K562 (cell line): ENCODE measurements around the gene ASZ1. TPM values are rescaled to one million over a fixed set of nuclear protein-coding genes. Genes with fewer than 3 reads are reported as not detected.

ENCODE experiments used
- ATAC-seq: fragments of 200-7000 bp; cut with Tn5 transposase; 3 replicates; pipeline ENCODE4 v1.9.1; 2020; ENCODE audit warnings: moderate library complexity
- BruUV-seq: library from RNA; stranded (reverse); fragments of 400-500 nt; replicated peaks from 2 replicates; lab custom pipeline; 2021; lab: Mats Ljungman, UMichigan
- CTCF ChIA-PET: fragments of 300-600 bp; formaldehyde crosslinking; extraction: SDS; loops from one replicate; lab custom pipeline; 2021; ENCODE audit warnings: low intra/inter-chr PET ratio; lab: Yijun Ruan, JAX
- POLR2A ChIA-PET: fragments of 300-600, 350-650 bp; sonication (Branson Sonifier 250); formaldehyde crosslinking; extraction: SDS; loops from one replicate; lab custom pipeline; 2021; ENCODE audit warnings: antibody characterized with exemption, inconsistent platforms; lab: Yijun Ruan, JAX
- DNase-seq, 4 experiments: peaks; one replicate each; pipeline versions ENCODE4 v3.0.0 to v3.0.0-alpha.2; 2011 to 2018; ENCODE audit warnings: low spot score in 3 of 4, mixed read lengths in 3 of 4; ENCODE audit errors: extremely low read depth in 1 of 4
- FAIRE-seq: peaks from 2 replicates; lab custom pipeline; 2011; peaks lifted over from hg19 to GRCh38; lab: Jason Lieb, UNC
- H2AFZ ChIP-seq: 2 replicates; pipeline ENCODE4 v1.6.0; 2011; ENCODE audit warnings: low read depth, low read length, control low read depth, inconsistent platforms
- H3K27ac ChIP-seq: fragments of 200-600 bp; 3 replicates; pipeline ENCODE4 v1.8.0; 2011; ENCODE audit warnings: low read depth, mild to moderate bottlenecking, control low read depth, inconsistent platforms, low read length, moderate library complexity, mixed read lengths; ENCODE audit errors: extremely low read depth
- H3K27me3 ChIP-seq, 2 experiments: fragments of 300-600 bp in 1 of 2; 2 replicates in 1 of 2; 3 replicates in 1 of 2; pipeline versions ENCODE4 v1.6.0 to v1.8.0; 2011; ENCODE audit warnings: inconsistent platforms in 2 of 2, low read length in 2 of 2, mild to moderate bottlenecking in 1 of 2, mixed read lengths in 1 of 2, moderate library complexity in 1 of 2; ENCODE audit not compliant: control insufficient read depth in 2 of 2, insufficient read depth in 2 of 2
- H3K36me3 ChIP-seq: fragments of 300-600 bp; 3 replicates; pipeline ENCODE4 v1.8.0; 2011; ENCODE audit warnings: mild to moderate bottlenecking, low read length, inconsistent platforms; ENCODE audit not compliant: control insufficient read depth, insufficient read depth
- H3K4me1 ChIP-seq, 2 experiments: fragments of 200-600 bp in 1 of 2; replicated peaks in 1 of 2; 2 replicates in 1 of 2; 3 replicates in 1 of 2; pipeline versions ENCODE4 v1.5.1 to v1.8.0; 2011; ENCODE audit warnings: inconsistent platforms in 2 of 2, low read length in 2 of 2, mild to moderate bottlenecking in 1 of 2, mixed read lengths in 1 of 2, moderate library complexity in 1 of 2; ENCODE audit not compliant: control insufficient read depth in 2 of 2, insufficient read depth in 2 of 2
- H3K4me2 ChIP-seq: 2 replicates; pipeline ENCODE4 v1.6.1; 2011; ENCODE audit warnings: low read length, control low read depth, inconsistent platforms, mixed read lengths; ENCODE audit not compliant: insufficient read depth
- H3K4me3 ChIP-seq: fragments of 200-600 bp; sonication (generic), shearing (Covaris generic); 2 replicates; pipeline ENCODE4 v1.5.1; 2016; ENCODE audit warnings: control low read depth, inconsistent platforms
- H3K79me2 ChIP-seq: fragments of 200-600 bp; 3 replicates; pipeline ENCODE4 v1.8.0; 2011; ENCODE audit warnings: low read length, inconsistent platforms; ENCODE audit not compliant: control insufficient read depth, insufficient read depth
- H3K9ac ChIP-seq, 2 experiments: 2 replicates each; pipeline versions ENCODE4 v1.6.0 to v1.6.1; 2011; ENCODE audit warnings: low read depth in 2 of 2, low read length in 2 of 2, control low read depth in 1 of 2, inconsistent platforms in 1 of 2, mild to moderate bottlenecking in 1 of 2, mixed read lengths in 1 of 2; ENCODE audit not compliant: insufficient read depth in 1 of 2
- H3K9me1 ChIP-seq: one replicate; pipeline ENCODE4 v1.6.0; 2011; ENCODE audit warnings: inconsistent platforms, mild to moderate bottlenecking, low read length, moderate library complexity; ENCODE audit not compliant: control insufficient read depth, insufficient read depth
- H3K9me3 ChIP-seq: replicated peaks from 2 replicates; pipeline ENCODE4 v1.5.1; 2011; ENCODE audit warnings: low read depth, low read length, inconsistent platforms; ENCODE audit not compliant: control insufficient read depth, insufficient read depth
- H4K20me1 ChIP-seq: replicated peaks from 2 replicates; pipeline ENCODE4 v1.6.1; 2011; ENCODE audit warnings: low read length, inconsistent platforms, mixed read lengths; ENCODE audit not compliant: control insufficient read depth, insufficient read depth
- ARHGAP35 ChIP-seq: fragments of 450-650 bp; IDR thresholded peaks from 2 replicates; pipeline ENCODE4 v1.6.1; 2018; ENCODE audit not compliant: partially characterized antibody
- ARID2 ChIP-seq: fragments of 450-650 bp; IDR thresholded peaks from 2 replicates; pipeline ENCODE4 v1.6.1; 2017; ENCODE audit warnings: antibody characterized with exemption, mild to moderate bottlenecking
- ARID3A ChIP-seq: IDR thresholded peaks from 2 replicates; pipeline ENCODE4 v1.6.1; 2012; ENCODE audit warnings: low read depth, low read length, improper control_type of control experiment, borderline replicate concordance
- CCAR2 ChIP-seq: fragments of 200-400 bp; formaldehyde crosslinking; IDR thresholded peaks from 2 replicates; pipeline ENCODE4 v1.6.1; 2017; ENCODE audit warnings: mild to moderate bottlenecking, low read depth, low read length
- IFI16 ChIP-seq: fragments of 250-450 bp; sonication (Bioruptor Pico); IDR thresholded peaks from 2 replicates; pipeline ENCODE4 v2.1.2; 2022; ENCODE audit warnings: mild to moderate bottlenecking, inconsistent platforms
- NEUROD1 ChIP-seq: fragments of 150-350 bp; IDR thresholded peaks from 2 replicates; pipeline ENCODE4 v1.6.1; 2014; ENCODE audit warnings: borderline replicate concordance, low read length, low read depth; ENCODE audit not compliant: partially characterized antibody
- RHOXF2B ChIP-seq: fragments of 250-450 bp; sonication (Bioruptor Pico); conservative IDR thresholded peaks from 2 replicates; pipeline ENCODE4 v1.5.1; 2021
- STAT5A ChIP-seq: IDR thresholded peaks from 2 replicates; pipeline ENCODE4 v1.6.1; 2012; ENCODE audit warnings: low read length, inconsistent platforms, borderline replicate concordance
- ZBTB11 ChIP-seq, 3 experiments: fragments of 200-800 bp in 1 of 3; fragments of 250-450 bp in 1 of 3; fragments of 450-650 bp in 1 of 3; sonication (Bioruptor Pico) in 1 of 3; sonication (Bioruptor generic) in 1 of 3; formaldehyde crosslinking in 1 of 3; IDR thresholded peaks; 2 replicates each; pipeline versions ENCODE4 v1.6.1 to v1.8.0; 2016 to 2022; ENCODE audit warnings: mild to moderate bottlenecking in 2 of 3, missing genetic modification characterization in 2 of 3, missing compliant biosample characterization in 1 of 3, moderate library complexity in 1 of 3
- ZNF518B ChIP-seq: fragments of 250-450 bp; sonication (Bioruptor Pico); IDR thresholded peaks from 2 replicates; pipeline ENCODE4 v1.5.0; 2021; ENCODE audit warnings: mild to moderate bottlenecking, moderate library complexity
- ZNF583 ChIP-seq: fragments of 250-450 bp; sonication (Bioruptor Pico); IDR thresholded peaks from 2 replicates; pipeline ENCODE4 v1.4.0; 2020
- ZNF586 ChIP-seq: fragments of 450-650 bp; formaldehyde crosslinking; conservative IDR thresholded peaks from 2 replicates; pipeline ENCODE4 v1.4.0; 2020; ENCODE audit warnings: mild to moderate bottlenecking, moderate library complexity
- WGBS: fragments of 100-300 bp; shearing (Covaris generic); methylation state at CpG from one replicate; pipeline ENCODE4 v1.1.6; 2016; ENCODE audit warnings: low coverage, mixed read lengths; ENCODE audit not compliant: insufficient coverage; ENCODE audit errors: missing lambda C conversion rate; 5-methylcytosine and 5-hydroxymethylcytosine counted together
- in situ Hi-C: fragments of 300-500 bp; cut with MboI; formaldehyde crosslinking; loops from 4 replicates; pipeline ENCODE4 v1.15.0; 2018; ENCODE audit warnings: inconsistent platforms, mixed read lengths
- intact Hi-C: fragments of 100-400 bp; cut with micrococcal nuclease; formaldehyde crosslinking; loops from 2 replicates; pipeline ENCODE4 v1.14.2; 2022
- polyA plus RNA-seq, 8 experiments: library from polyadenylated mRNA; depleted of rRNA in 4 of 8; stranded (reverse) in 5 of 8; unstranded in 3 of 8; fragments of >200 nt; fragmentation: Nextera tagmentation in 2 of 8; fragmentation: Illumina TruSeq in 1 of 8; extraction: Ambion mirVana in 2 of 8; extraction: Trizol in 1 of 8; gene quantifications; 2 replicates each; pipeline versions ENCODE4 v1.2.1 to v1.2.3, GENCODE V29; 2011 to 2014; ENCODE audit warnings: inconsistent platforms in 1 of 8, missing spikeins in 1 of 8
- total RNA-seq, 7 experiments: library from RNA; depleted of rRNA in 6 of 7; stranded (reverse); fragments of >200 nt in 6 of 7; fragmentation: Illumina TruSeq in 2 of 7; extraction: Trizol in 2 of 7; gene quantifications; 2 replicates each; pipeline versions ENCODE4 v1.2.1 to v1.2.3, GENCODE V29; 2011 to 2021; ENCODE audit warnings: low replicate concordance in 1 of 7

ASZ1 gene
- total and polyA plus RNA-seq, 9 of the 15 experiments (the other 6 are each of a cell fraction or from before 2014, with no cell fraction given) = not detected

GRCh38 chr7:117350027-117350426 is 77.3 kb downstream of the ASZ1 start:
- Histone ChIP-seq H3K79me2 (no peaks in the 10 kb centered on the region), H3K4me1 (no peaks in the 10 kb centered on the region), H3K36me3 (no peaks in the 10 kb centered on the region), H3K4me3 (no peak overlapping the region), H2AFZ (no peak overlapping the region), H4K20me1 (no peaks in the 10 kb centered on the region), H3K9ac (no peak overlapping the region), H3K9me1 (no peaks in the 10 kb centered on the region), H3K4me2 (no peak overlapping the region), H3K27ac (no peak overlapping the region), H3K27me3 (no peaks in the 10 kb centered on the region), H3K9me3 (no peaks in the 10 kb centered on the region)
- ATAC-seq (no peak), FAIRE-seq (no peak), DNase-seq (no peak)
- in situ Hi-C loops (no loop called here), intact Hi-C loops (no loop called here)
- CTCF ChIA-PET = no interaction called here
- WGBS = 0% methylated on average over 1 of the region's 1 CpG
- POLR2A ChIA-PET = no interaction called here
- no TSS peak for BruUV-seq
- TF ChIP-seq CCAR2 = no peak
- no peak for TF ChIP-seq ZBTB11 (CRISPR knock-in tag; IDR thresholded peaks at IDR 0.05)
- TF ChIP-seq ZNF518B (CRISPR knock-in tag) = no peak
- no peak for TF ChIP-seq ZNF586 (CRISPR knock-in tag)
- TF ChIP-seq IFI16 (CRISPR knock-in tag) = no peak
- TF ChIP-seq RHOXF2B (CRISPR knock-in tag) = no peak
- no peak for TF ChIP-seq NEUROD1
- no peak for TF ChIP-seq STAT5A
- no peak for TF ChIP-seq ZNF583 (CRISPR knock-in tag)
- no peak for TF ChIP-seq ARHGAP35
- no peak for TF ChIP-seq ARID2
- no peak for TF ChIP-seq ARID3A
